HG02970 (cell line): ENCODE data around the gene OR10V1.
"Not testable (repeated sequence)": the region's sequence is repeated elsewhere in the genome, so short reads cannot be mapped to it uniquely, and the experiment has no call there.

Source experiments
- ATAC-seq: cut with Tn5 transposase; IDR thresholded peaks from one replicate; pipeline ENCODE4 v1.9.1; 2021; ENCODE audit warnings: mild to moderate bottlenecking, moderate library complexity, moderate number of reproducible peaks; ENCODE audit not compliant: unreplicated experiment, low FRiP score

The OR10V1 gene

DNA sequence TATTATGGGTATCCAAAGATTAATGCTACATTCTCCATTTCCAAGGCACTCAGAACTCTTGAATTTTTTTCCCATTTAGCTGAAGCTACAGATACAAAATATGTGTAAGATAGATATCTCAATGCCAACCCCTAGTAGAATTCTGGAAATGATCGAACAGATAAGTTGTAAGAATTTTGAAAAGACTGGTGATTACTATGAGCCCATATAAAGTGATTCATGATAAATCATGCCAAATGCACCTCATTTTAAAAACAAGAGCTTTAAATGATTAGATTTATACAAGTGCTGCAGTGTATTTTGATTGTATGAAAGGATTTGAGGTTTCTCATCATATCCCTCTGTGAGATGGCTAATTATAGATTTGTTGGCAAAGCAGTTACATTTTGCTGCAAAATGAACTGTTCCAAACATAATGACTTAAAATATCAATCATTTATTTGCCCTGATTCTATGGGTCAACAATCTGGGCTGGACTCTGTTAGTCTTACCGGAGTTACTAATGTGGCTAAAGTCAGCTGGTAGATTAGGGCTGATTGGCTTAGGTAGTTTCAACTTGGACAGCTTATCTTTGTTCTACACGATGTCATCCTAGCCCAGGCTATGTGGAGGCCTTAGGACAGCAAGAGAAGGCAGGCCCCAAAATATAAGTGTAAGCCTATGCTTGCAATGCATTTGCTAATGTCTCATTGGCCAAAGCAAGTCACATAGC, 3.4 kb downstream of the OR10V1 start:
- ATAC-seq: no peak

DNA sequence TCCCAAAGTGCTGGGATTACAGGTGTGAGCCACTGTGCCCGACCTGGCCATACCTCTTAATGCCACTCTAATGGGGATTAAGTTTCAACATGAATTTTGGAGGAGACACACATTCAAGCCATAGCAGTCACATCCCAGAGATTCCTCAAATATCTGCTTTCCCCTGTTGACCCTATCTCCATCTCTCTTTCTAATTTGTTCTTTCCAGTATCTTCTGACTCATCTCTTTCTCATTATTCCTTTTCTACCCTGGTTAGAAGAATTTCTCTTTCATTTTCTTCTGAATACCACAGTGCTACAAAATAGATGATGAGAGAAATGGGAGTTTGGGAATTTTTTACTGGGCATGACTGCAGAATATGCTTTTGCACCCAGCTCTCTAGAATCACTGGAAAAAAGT, 5.1 kb downstream of the OR10V1 start:
- no peak for ATAC-seq

DNA sequence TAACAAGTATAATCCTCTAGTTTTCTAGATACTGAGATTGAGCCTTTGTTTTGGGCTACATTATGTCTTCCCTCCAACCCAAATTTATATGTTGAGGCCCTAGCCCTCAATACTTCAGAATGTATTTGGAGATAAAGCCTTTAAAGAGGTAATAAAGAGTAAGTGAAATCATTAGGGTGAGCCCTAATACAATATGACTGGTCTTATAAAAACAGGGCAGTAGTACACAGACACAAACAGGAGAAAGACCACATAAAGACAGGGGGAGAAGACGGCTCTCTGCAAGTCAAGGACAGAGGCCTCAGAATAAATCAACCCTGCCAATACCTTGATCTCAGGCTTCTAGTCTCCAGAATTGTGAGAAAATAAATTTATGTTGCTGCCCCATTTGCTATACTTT, 6.3 kb downstream of the OR10V1 start:
- no peak for ATAC-seq

DNA sequence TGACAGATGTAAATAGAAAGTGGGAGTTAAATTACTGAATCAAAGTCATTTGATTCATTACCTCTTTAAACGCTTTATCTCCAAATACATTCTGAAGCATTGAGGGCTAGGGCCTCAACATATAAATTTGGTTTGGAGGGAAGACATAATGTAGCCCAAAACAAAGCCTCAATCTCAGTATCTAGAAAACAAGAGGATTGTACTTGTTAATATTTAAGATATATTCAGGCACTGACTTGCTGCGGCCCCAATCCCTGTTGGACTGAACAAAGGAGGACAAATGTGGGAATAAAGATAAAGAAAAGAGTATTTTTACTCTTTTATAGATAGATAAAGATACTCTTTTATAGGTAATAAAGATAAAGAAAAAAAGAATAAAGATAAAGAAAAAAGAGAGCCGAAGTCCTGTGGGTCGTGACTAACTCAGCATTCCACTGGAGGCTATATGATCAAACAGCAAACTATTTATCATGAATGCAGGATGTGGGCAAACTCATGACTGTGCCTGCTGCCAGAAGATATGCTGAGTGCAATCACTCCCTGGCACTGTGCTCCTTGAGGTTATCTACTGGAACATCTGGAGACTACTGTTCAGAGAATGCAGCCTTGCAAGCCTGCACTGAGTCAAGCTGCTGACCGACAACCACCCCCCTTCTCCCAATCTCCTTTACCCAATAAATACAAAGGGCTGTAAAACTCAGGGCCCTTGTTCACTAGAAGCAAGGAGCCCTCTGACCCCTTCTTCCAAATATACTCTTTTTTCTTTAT, 6.9 kb downstream of the OR10V1 start:
- no peak for ATAC-seq

DNA sequence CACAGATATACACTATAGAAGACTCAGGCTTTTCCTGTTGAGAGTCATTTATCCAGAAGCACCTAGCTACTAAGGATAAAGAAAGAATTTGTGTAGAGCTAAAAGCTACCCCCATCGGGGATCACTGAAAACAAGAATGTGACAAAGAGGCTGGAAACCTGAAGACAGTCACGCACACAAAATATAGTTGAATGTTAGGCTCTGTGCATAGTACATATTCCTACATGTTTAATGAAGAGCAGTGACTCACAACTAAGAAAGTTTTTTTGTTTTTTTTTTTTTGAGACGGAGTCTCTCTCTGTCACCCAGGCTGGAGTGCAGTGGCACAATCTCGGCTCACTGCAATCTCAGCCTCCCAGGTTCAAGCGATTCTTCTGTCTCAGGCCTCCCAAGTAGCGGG, 8.4 kb downstream of the OR10V1 start:
- no peak for ATAC-seq

DNA sequence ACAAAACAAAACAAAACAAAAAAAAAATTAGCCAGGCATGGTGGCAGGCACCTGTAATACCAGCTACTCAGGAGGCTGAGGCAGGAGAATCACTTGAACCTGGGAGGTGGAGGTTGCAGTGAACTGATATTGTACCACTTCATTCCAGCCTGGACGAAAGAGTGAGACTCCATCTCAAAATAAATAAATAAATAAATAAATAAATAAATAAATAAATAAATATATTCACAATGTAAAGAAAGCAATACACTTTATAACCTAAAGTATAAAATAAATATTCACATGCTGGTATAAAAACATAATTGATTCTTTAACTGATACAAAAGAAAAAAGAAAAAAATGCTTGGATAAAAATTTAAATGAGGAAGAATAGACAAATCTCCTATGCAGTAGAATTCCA, 10.1 kb downstream of the OR10V1 start:
- ATAC-seq: not testable (repeated sequence)

DNA sequence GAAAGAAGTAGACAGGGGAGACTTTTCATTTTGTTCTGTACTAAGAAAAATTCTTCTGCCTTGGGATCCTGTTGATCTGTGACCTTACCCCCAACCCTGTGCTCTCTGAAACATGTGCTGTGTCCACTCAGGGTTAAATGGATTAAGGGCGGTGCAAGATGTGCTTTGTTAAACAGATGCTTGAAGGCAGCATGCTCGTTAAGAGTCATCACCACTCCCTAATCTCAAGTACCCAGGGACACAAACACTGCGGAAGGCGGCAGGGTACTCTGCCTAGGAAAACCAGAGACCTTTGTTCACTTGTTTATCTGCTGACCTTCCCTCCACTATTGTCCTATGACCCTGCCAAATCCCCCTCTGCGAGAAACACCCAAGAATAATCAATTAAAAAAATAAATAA, 13.5 kb downstream of the OR10V1 start:
- not testable (repeated sequence) for ATAC-seq

DNA sequence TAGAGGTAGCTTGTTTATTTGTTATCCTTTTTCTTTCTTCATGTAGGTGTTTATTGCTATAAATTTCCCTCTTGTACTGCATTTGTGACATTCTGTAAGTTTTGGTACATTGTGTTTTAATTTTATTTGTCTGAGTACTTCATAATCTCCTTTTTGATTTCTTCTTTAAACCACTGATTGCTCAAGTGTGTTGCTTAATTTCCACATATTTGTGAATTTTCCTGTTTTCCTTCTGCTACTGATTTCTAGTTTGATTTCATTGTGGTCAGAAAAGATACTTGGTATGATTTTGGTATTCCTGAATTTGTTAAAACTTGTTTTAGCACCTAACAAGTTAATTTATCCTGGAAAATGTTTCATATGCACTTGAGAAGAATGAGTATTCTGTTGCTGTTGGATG, 15.1 kb downstream of the OR10V1 start:
- ATAC-seq: no peak

DNA sequence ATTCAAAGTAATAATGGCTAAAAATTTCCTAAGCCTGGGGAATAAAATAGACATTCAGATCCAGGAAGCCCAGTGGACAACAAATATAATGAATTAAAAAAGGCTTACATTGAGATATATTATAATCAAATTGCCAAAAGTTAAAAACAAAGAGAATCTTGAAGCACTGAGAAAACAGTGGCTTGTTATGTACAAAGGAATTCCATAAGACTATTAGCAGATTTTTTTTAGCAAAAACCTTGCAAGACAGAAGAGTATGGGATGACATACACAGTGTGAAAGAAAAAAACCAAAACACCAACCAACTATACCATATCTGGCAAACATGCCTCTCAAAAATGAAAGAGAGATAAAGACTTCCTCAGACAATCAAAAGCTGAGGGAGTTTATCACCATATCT, 20.7 kb downstream of the OR10V1 start:
- no peak for ATAC-seq

DNA sequence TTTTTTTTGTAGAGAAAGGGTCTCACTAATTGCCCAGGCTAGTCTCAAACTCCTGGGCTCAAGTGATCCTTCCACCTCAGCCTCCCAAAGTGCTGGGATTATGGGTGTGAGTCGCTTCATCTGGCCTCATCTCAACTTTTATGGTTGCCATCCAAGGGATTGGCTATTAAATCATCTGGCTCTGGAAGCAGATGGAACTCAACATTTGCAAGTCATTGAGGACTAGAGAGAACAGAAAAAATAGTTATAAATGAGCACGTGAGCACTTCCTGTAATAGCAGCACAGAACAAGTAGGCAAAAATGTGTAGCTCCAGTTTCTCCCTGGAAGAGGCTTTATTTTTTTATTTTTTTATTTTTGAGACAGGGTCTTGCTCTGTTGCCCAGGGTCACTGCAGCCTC, 22.5 kb downstream of the OR10V1 start:
- ATAC-seq: no peak

DNA sequence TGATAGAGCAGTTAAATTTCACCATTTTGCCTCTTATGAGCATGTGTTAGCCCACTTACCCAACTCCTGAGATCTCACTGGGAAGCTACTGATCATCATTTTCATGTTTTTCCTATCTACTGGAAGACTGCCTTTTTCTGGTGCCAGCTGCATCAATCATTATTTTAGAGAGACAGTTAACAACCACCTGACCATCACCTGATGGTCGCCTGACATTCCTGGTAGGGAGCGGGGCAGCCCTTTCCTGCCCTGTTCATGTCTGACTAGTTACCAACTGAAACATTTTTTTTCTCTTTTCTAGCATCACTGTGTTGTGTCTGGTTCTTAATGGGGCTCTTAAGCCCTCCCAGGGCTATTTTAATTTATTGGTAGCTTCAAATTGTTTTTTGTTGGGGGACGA, 24.6 kb downstream of the OR10V1 start:
- ATAC-seq: no peak

DNA sequence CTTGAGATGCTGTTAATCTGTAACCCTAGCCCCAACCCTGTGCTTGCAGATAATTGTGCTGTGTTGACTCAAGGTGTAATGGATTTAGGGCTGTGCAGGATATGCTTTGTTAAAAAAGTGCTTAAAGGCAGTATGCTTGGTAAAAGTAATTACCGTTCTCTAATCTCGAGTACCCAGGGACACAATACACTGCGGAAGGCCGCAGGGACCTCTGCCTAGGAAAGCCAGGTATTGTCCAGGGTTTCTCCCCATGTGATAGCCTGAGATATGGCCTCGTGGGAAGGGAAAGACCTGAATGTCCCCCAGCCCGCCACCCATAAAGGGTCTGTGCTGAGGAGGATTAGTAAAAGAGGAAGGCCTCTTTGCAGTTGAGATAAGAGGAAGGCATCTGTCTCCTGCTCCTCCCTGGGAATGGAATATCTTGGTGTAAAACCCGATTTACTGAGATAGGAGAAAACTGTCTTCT, 32.4 kb downstream of the OR10V1 start:
- ATAC-seq: not testable (repeated sequence)

DNA sequence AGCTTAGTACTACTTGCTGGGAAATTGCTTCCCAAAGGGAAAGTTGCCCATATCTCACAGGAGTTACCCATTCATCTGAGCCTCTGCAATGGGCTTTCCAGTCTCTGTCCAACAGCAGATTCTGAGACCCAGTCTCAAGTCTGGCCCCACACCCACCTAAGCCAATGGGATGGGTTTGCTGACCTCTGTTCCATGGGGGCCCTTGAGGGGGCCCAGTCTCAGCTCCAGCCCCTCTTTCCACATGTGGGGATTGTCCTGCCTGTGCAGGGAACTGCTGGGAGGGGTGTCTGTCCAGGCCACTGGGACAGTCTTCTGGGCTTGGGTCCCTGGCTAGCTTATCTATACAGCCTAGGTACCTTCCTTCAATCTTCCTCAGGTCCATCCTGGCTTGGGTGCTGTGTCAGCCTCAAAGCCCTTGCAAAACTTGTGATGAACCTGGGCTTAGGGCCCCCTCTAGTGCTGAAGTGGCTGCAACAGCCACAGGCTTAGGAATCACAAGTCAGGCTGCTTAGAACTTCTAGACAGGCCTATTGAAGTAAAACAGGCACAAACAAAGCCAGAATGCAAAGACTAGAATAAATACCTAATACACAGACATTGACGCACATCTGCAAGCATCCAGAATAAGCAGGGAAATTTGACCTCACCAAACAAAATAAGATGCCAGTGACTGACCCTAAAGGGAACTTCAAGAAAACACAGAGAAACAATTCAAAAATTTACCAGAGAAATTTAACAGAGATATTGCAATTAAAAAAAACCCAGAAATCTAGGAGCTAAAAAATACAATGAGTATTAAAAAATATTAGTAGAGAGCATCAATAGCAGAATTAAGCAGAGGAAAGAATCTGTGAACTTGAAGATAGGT, 33.1 kb downstream of the OR10V1 start:
- no peak for ATAC-seq

DNA sequence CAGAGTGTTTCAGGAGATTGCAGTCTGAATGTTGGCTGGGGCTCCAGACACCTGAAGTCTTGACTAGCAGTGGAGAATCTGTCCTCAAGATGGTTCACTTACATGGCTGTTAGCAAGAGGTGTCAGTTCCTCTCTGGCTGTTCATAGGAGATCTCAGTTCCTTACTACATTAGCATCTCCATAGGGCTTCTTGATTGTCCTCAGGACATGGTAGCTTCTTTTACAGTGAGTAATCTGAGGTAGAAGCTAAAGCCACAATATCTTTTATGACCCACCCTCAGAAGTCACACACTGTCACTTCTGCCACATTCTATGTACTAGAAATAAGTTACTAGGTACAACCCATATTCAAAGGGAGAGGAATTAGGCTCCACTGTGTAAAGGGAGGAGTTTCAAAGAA, 34.3 kb downstream of the OR10V1 start:
- ATAC-seq: no peak

DNA sequence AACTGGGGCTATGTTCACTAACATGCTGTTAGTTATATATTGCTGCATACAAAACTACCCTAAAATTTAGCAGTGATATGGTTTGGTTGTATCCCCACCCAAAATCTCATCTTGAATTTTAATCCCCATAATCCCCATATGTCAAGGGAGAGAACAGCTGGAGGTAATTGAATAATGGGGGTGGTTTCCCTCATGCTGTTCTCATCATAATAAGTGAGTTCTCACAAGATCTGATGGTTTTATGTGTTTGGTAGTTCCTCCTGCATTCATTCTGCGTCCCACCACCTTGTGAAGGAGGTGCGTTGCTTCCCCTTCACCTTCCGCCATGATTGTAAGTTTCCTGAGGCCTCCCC, 34.9 kb downstream of the OR10V1 start:
- no peak for ATAC-seq

DNA sequence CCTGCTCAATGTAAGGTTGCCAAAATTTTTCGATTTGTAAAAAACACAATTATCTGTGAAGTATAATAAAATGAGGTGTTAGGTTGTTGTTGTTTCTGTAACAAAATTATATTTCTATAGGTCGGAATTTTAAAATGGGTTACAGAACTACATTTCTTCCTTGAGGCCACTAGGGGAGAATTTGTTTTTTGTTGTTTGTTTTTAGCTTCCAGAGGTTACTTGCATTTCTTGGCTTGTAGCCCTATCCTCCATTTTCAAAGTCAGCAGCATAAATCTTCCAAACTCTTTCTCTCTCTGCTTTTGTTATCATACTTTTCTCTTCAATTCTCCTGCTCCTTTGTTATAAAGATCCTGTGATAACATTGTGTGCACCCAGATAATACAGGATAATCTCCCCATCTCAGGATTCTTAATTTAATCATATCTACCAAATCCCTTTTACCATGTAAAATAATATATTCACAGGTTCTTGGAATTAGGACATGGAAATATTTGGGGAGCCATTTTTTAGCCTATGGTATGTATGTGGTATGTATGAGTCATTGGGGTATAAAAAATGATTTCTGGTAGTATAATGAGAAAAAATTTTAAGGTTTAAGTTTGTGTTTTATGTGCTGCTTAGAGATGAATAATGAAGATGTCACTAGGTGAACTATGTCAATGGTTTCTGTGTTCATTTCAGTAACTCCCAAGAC, 35.4 kb downstream of the OR10V1 start:
- no peak for ATAC-seq

DNA sequence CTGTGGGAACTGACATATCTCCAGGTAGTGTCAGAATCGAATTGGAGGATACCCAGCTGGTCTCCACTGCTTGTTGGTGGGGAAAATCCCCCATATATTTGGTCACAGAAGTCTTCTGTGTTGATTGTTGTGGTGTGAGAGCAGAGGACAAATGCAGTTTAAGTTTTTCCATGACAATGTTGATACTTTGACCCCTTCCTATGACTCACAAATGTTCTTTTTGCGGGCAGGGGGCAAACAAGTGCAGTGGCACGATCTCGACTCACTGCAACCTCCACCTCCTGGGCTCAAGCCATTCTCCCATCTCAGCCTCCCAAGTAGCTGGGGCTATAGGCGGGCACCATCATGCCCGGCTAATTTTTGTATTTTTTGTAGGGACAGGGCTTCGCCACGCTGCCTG, 37.4 kb downstream of the OR10V1 start:
- no peak for ATAC-seq

DNA sequence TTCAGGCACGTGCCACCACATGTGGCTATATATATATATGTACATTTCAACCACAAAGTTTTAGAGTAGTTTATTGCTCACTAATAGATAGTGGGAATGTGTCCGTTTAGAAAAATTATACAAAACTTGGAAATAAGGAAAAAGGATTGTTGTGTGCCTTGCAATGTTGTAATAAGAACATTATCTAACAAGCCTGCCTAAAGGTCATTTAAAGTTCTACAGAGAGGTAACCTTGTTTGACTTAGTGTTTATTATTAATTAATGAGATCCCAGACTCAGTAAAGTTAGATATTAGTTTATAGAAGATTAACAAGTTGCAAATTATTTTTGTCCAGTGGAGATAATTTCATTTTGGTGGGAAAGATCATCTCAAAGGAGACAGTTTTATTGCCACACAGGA, 39.4 kb downstream of the OR10V1 start:
- no peak for ATAC-seq

DNA sequence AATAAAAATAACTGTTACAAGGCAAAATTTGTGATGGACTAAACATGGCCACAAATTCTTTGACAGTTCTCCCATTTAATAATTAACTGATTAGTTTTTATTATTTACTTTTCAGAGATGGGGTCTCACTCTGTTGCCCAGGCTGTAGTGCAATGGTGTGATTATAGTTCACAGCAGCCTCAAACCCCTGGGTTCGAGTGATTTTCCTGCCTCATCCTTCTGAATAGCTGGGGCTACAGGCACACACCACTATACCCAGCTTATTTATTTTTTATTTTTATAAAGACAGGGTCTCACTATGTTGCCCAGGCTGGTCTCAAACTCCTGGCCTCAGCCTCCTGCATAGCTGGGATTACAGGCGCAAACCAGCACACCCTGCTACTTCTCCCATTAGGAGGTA, 40.4 kb downstream of the OR10V1 start:
- no peak for ATAC-seq

DNA sequence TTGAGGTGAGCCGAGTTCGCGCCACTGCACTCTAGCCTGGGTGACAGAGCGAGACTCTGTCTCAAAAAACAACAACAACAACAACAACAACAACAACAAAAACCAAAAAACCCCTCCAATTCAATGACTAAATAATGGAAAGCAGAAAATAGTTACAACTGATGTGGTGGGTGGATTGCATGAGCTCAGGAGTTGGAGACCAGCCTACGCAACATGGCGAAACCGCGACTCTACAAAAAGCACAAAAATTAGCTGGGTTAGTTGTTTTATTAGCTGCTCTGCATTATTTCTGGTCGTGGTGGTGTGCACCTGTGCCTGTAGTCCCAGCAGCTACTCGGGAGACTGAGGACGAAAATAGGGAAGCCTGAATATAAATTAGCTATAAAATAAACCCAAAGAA, 42.2 kb downstream of the OR10V1 start:
- ATAC-seq: no peak

DNA sequence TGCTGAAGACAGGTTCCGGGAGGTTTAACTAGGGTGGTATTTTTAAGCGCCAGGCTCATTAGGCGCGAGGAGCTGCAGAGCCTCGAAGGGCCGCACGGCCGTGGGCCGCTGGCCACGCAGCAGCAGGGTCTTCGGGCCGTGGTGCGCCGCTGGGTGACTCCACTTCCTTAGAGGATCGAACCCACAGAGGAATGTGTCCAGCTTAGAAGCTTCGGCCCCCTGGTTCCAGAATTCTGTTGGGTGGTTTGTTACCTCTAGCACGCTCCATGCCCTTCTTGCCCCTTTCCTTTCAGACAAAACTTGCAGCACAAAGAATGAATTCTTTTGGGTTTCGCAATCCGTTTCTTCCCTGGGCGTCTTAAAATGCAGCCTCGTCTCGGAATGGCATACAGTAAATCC, 44.0 kb downstream of the OR10V1 start:
- ATAC-seq: no peak
